HL-60 (cell line): Measurements from ENCODE around the gene MFAP3L.

Source experiments
- DNase-seq, 2 experiments: peaks; one replicate each; pipeline ENCODE4 v3.0.0-alpha.2; 2010 to 2020; ENCODE audit warnings: low read depth in 1 of 2, low spot score in 1 of 2
- H3K27ac ChIP-seq: fragments of 250-450 bp; sonication (Bioruptor Pico); replicated peaks from 2 replicates; pipeline ENCODE4 v1.5.1; 2020; ENCODE audit warnings: mild to moderate bottlenecking, moderate library complexity
- H3K27me3 ChIP-seq: fragments of 250-450 bp; sonication (Bioruptor Pico); 2 replicates; pipeline ENCODE4 v1.5.1; 2021; ENCODE audit warnings: mild to moderate bottlenecking, moderate library complexity; ENCODE audit not compliant: insufficient read depth, poor library complexity, severe bottlenecking
- H3K4me3 ChIP-seq: replicated peaks from 2 replicates; pipeline ENCODE4 v1.5.1; 2011; ENCODE audit warnings: mild to moderate bottlenecking, control low read depth, low read length; ENCODE audit not compliant: insufficient read depth
- GABPA ChIP-seq: IDR thresholded peaks from 2 replicates; pipeline ENCODE4 v1.6.1; 2012; ENCODE audit warnings: low read depth
- POLR2AphosphoS5 ChIP-seq: IDR thresholded peaks from 2 replicates; pipeline ENCODE4 v1.6.1; 2012; ENCODE audit warnings: low read depth
- SPI1 ChIP-seq: IDR thresholded peaks from 2 replicates; pipeline ENCODE4 v1.6.1; 2012; ENCODE audit warnings: low read depth, mild to moderate bottlenecking, borderline replicate concordance
- TF ChIP-seq, protein P1 (sequence below): IDR thresholded peaks from 2 replicates; pipeline ENCODE4 v1.6.1; 2012; ENCODE audit warnings: low read depth; ENCODE audit not compliant: insufficient replicate concordance
- TF ChIP-seq, protein P2 (sequence below): IDR thresholded peaks from one replicate; pipeline ENCODE4 v1.5.1; 2011; ENCODE audit warnings: low read length, control low read depth, inconsistent platforms; ENCODE audit not compliant: insufficient read depth

Gene MFAP3L

DNA sequence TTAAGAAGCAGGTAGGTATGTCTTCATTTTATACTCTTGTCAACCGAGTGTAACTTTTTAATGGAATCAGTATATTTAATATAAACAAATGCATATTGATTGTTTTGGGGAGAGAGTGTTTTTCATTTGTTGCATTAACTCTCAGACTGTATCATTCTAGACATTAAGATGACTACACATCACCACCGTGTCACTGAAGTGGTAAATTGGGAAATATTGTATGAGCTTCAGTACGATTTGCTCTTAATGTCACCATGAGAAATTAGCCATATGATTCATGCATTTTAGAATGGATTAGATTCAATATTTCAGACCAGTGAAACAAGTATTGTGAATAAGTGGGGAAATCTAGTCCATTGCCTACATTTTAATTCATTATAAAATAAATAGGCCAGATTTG is 9.7 kb upstream of the MFAP3L start:
- no peak overlapping the region for H3K27ac ChIP-seq
- TF ChIP-seq, protein P1, sequence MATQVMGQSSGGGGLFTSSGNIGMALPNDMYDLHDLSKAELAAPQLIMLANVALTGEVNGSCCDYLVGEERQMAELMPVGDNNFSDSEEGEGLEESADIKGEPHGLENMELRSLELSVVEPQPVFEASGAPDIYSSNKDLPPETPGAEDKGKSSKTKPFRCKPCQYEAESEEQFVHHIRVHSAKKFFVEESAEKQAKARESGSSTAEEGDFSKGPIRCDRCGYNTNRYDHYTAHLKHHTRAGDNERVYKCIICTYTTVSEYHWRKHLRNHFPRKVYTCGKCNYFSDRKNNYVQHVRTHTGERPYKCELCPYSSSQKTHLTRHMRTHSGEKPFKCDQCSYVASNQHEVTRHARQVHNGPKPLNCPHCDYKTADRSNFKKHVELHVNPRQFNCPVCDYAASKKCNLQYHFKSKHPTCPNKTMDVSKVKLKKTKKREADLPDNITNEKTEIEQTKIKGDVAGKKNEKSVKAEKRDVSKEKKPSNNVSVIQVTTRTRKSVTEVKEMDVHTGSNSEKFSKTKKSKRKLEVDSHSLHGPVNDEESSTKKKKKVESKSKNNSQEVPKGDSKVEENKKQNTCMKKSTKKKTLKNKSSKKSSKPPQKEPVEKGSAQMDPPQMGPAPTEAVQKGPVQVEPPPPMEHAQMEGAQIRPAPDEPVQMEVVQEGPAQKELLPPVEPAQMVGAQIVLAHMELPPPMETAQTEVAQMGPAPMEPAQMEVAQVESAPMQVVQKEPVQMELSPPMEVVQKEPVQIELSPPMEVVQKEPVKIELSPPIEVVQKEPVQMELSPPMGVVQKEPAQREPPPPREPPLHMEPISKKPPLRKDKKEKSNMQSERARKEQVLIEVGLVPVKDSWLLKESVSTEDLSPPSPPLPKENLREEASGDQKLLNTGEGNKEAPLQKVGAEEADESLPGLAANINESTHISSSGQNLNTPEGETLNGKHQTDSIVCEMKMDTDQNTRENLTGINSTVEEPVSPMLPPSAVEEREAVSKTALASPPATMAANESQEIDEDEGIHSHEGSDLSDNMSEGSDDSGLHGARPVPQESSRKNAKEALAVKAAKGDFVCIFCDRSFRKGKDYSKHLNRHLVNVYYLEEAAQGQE: no peak
- TF ChIP-seq SPI1 (no peak), POLR2AphosphoS5 (no peak), GABPA (no peak)
- TF ChIP-seq, protein P2, sequence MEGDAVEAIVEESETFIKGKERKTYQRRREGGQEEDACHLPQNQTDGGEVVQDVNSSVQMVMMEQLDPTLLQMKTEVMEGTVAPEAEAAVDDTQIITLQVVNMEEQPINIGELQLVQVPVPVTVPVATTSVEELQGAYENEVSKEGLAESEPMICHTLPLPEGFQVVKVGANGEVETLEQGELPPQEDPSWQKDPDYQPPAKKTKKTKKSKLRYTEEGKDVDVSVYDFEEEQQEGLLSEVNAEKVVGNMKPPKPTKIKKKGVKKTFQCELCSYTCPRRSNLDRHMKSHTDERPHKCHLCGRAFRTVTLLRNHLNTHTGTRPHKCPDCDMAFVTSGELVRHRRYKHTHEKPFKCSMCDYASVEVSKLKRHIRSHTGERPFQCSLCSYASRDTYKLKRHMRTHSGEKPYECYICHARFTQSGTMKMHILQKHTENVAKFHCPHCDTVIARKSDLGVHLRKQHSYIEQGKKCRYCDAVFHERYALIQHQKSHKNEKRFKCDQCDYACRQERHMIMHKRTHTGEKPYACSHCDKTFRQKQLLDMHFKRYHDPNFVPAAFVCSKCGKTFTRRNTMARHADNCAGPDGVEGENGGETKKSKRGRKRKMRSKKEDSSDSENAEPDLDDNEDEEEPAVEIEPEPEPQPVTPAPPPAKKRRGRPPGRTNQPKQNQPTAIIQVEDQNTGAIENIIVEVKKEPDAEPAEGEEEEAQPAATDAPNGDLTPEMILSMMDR: no peak
- no peaks in the 10 kb centered on the region for H3K27me3 ChIP-seq
- no peak for DNase-seq
- H3K4me3 ChIP-seq: no peak overlapping the region

DNA sequence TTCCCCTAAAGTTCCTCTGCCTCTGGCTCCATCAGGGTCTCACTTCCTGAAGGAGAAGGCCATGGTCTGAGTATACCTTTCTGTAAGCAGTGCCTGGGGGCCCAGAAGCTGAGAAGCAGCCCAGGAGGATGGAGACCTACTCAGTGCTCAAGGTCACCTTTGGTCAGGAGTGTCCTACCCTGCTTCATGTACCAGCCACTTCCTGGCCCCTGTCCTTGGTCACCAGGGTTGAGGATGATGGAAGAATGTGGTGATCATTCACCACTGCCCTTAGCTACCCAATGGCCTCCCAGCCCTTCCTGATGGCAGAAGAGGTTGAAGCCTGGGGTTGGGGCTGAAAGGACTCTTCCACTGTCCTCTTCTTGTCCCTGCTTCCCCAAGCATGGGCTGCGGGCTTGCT is 9.0 kb upstream of the MFAP3L start:
- no peak overlapping the region for H3K27ac ChIP-seq
- TF ChIP-seq, protein P1: no peak
- no peak for TF ChIP-seq GABPA
- TF ChIP-seq SPI1: no peak
- TF ChIP-seq POLR2AphosphoS5: no peak
- TF ChIP-seq, protein P2: no peak
- H3K4me3 ChIP-seq: no peak overlapping the region
- no peak for DNase-seq
- H3K27me3 ChIP-seq: no peaks in the 10 kb centered on the region

DNA sequence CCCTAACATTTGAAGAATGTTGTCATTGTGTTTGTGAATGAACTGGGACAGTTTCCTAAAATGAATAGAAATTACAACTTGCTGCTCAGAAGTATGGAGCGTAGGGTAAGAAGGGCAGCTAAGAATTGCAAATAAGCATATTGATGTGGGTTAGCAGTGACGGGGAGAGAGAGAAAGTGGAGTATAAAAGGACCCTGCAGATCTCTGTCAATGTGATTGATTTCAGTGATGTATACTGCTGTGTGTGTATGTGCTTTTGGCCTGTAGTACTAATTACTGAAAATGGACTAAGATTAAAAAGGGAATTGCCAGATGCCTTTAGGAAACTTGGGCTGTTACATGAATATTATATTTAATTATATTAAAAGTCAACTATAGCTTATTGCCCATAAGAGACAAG is 7.8 kb upstream of the MFAP3L start:
- Histone ChIP-seq H3K4me3 (no peak overlapping the region), H3K27me3 (no peaks in the 10 kb centered on the region), H3K27ac (no peak overlapping the region)
- DNase-seq: no peak
- TF ChIP-seq, protein P1: no peak
- TF ChIP-seq SPI1 (no peak), POLR2AphosphoS5 (no peak), GABPA (no peak)
- TF ChIP-seq, protein P2: no peak
